Nephron (organoid): ENCODE measurements around the gene CEACAM3.
"Not testable (repeated sequence)": the region's sequence is repeated elsewhere in the genome, so short reads cannot be mapped to it uniquely, and the experiment has no call there.

Source experiments
- H3K27ac Mint-ChIP-seq, 3 experiments: 2 replicates each; pipeline ENCODE4 v1.8.0; 2020; ENCODE audit warnings: mixed read lengths in 3 of 3, mild to moderate bottlenecking in 2 of 3, moderate library complexity in 1 of 3
- H3K27me3 Mint-ChIP-seq: 2 replicates; pipeline ENCODE4 v1.8.0; 2021; ENCODE audit warnings: low read depth, mild to moderate bottlenecking, moderate library complexity, mixed read lengths
- H3K36me3 Mint-ChIP-seq: 2 replicates; pipeline ENCODE4 v1.8.0; 2020; ENCODE audit warnings: low read depth, mixed read lengths
- H3K4me1 Mint-ChIP-seq: 2 replicates; pipeline ENCODE4 v1.8.0; 2020; ENCODE audit warnings: mixed read lengths
- H3K4me3 Mint-ChIP-seq, 3 experiments: 2 replicates each; pipeline ENCODE4 v1.8.0; 2020; ENCODE audit warnings: mild to moderate bottlenecking in 3 of 3, mixed read lengths in 3 of 3, moderate library complexity in 2 of 3
- H3K9me3 Mint-ChIP-seq: 2 replicates; pipeline ENCODE4 v1.8.0; 2020; ENCODE audit warnings: mixed read lengths
- CTCF ChIP-seq, 3 experiments: fragments of 200-600 bp; sonication (generic); IDR thresholded peaks; one replicate each; pipeline ENCODE4 v1.5.0; 2021; ENCODE audit warnings: antibody characterized with exemption in 3 of 3; ENCODE audit not compliant: unreplicated experiment in 3 of 3

Gene CEACAM3

GRCh38 chr19:41796362-41796761, at the start of gene CEACAM3:
Gene CEACAM3, plus strand, starts transcription at chr19:41796587. Its CDS starts 91 bp downstream, at chr19:41796678.
- Mint-ChIP-seq H3K27me3 (peaks cover 43% of the 10 kb centered on the region), H3K36me3 (no peaks in the 10 kb centered on the region)

GRCh38 chr19:41746593-41747227, 49.7 kb upstream of the CEACAM3 start:
- peak in 1 of 3 experiments; percentile 8 for TF ChIP-seq CTCF (IDR thresholded peaks at IDR 0.05; ENCODE audit: unreplicated experiment in 3 of 3)
- no peaks in the 10 kb centered on the region for H3K36me3 Mint-ChIP-seq
- H3K4me3 Mint-ChIP-seq: no peak overlapping the region
- no peaks in the 10 kb centered on the region for H3K4me1 Mint-ChIP-seq
- no peaks in the 10 kb centered on the region for H3K9me3 Mint-ChIP-seq
- H3K27me3 Mint-ChIP-seq: peaks cover 61% of the 10 kb centered on the region
- H3K27ac Mint-ChIP-seq: no peak overlapping the region

More at GRCh38 chr19:41796362-41796761, at the start of gene CEACAM3:
- Mint-ChIP-seq H3K4me3 (no peak within 1 kb of the TSS), H3K4me1 (no peaks in the 10 kb centered on the region), H3K27ac (no peak within 1 kb of the TSS), H3K9me3 (no peaks in the 10 kb centered on the region)
- TF ChIP-seq CTCF (IDR thresholded peaks at IDR 0.05; ENCODE audit: unreplicated experiment in 3 of 3): no peak

- H3K9me3 Mint-ChIP-seq: no peaks in the 10 kb centered on the region
- H3K4me3 Mint-ChIP-seq: no peak overlapping the region
- no peaks in the 10 kb centered on the region for H3K36me3 Mint-ChIP-seq
- no peak overlapping the region for H3K27ac Mint-ChIP-seq
- TF ChIP-seq CTCF (IDR thresholded peaks at IDR 0.05; ENCODE audit: unreplicated experiment in 3 of 3): no peak
- peaks cover 63% of the 10 kb centered on the region for H3K27me3 Mint-ChIP-seq
- H3K4me1 Mint-ChIP-seq: no peaks in the 10 kb centered on the region
Measured at GRCh38 chr19:41748012-41748411, 48.4 kb upstream of the CEACAM3 start.

- not testable (repeated sequence) for H3K9me3 Mint-ChIP-seq, H3K4me3 Mint-ChIP-seq, H3K36me3 Mint-ChIP-seq, H3K4me1 Mint-ChIP-seq, H3K27ac Mint-ChIP-seq
- peaks cover 64% of the 10 kb centered on the region for H3K27me3 Mint-ChIP-seq
Measured at GRCh38 chr19:41750248-41751134, 45.9 kb upstream of the CEACAM3 start.

GRCh38 chr19:41753159-41753558, 43.2 kb upstream of the CEACAM3 start:
- Mint-ChIP-seq H3K27me3 (peaks cover 43% of the 10 kb centered on the region), H3K9me3 (no peaks in the 10 kb centered on the region), H3K27ac (no peak overlapping the region), H3K4me3 (no peak overlapping the region), H3K36me3 (no peaks in the 10 kb centered on the region), H3K4me1 (no peaks in the 10 kb centered on the region)
- peak in 1 of 3 experiments; percentile 21 for TF ChIP-seq CTCF (IDR thresholded peaks at IDR 0.05; ENCODE audit: unreplicated experiment in 3 of 3)

- Mint-ChIP-seq H3K36me3 (no peaks in the 10 kb centered on the region), H3K9me3 (no peaks in the 10 kb centered on the region), H3K4me1 (no peaks in the 10 kb centered on the region), H3K27ac (no peak overlapping the region), H3K27me3 (peaks cover 42% of the 10 kb centered on the region), H3K4me3 (no peak overlapping the region)
- TF ChIP-seq CTCF (IDR thresholded peaks at IDR 0.05; ENCODE audit: unreplicated experiment in 3 of 3): peak; percentile 38 to 49 (median 41)
Measured at GRCh38 chr19:41753936-41754529, 42.4 kb upstream of the CEACAM3 start.
